HepG2 (cell line): Measurements from ENCODE around the gene CSMD2. TPM values are rescaled to one million over a fixed set of nuclear protein-coding genes. Genes with fewer than 3 reads are reported as not detected.

Source experiments
- ATAC-seq: fragments of 200-7000 bp; cut with Tn5 transposase; 3 replicates; pipeline ENCODE4 v1.9.1; 2020; ENCODE audit warnings: mild to moderate bottlenecking, moderate library complexity
- BruUV-seq: library from RNA; stranded (reverse); fragments of 400-500 nt; replicated peaks from 2 replicates; lab custom pipeline; 2021; lab: Mats Ljungman, UMichigan
- CTCF ChIA-PET: fragments of 300-600 bp; formaldehyde crosslinking; extraction: SDS; loops from one replicate; lab custom pipeline; 2021; ENCODE audit warnings: low total read pairs, inconsistent platforms, low intra/inter-chr PET ratio; lab: Yijun Ruan, JAX
- POLR2A ChIA-PET: fragments of 350-600 bp; sonication (Branson Sonifier 250); formaldehyde crosslinking; loops from one replicate; lab custom pipeline; 2020; ENCODE audit warnings: antibody characterized with exemption, inconsistent platforms; lab: Yijun Ruan, JAX
- DNase-seq: peaks from one replicate; pipeline ENCODE4 v3.0.0-alpha.2; 2015; ENCODE audit warnings: low spot score
- FAIRE-seq: peaks from 3 replicates; lab custom pipeline; 2011; peaks lifted over from hg19 to GRCh38; lab: Jason Lieb, UNC
- H2AFZ ChIP-seq: one replicate; pipeline ENCODE4 v1.6.1; 2011; ENCODE audit warnings: low read length, inconsistent platforms
- H3K27ac ChIP-seq: fragments of 300-600 bp; 3 replicates; pipeline ENCODE4 v1.8.0; 2011; ENCODE audit warnings: mixed run types, mild to moderate bottlenecking, mixed read lengths, low read length, inconsistent platforms; ENCODE audit not compliant: insufficient read depth; ENCODE audit errors: extremely low read length
- H3K27me3 ChIP-seq, 2 experiments: fragments of 200-600 bp in 1 of 2; 2 replicates in 1 of 2; 3 replicates in 1 of 2; pipeline versions ENCODE4 v1.6.0 to v1.8.0; 2011; ENCODE audit warnings: low read length in 2 of 2, mild to moderate bottlenecking in 2 of 2, moderate library complexity in 2 of 2, inconsistent platforms in 1 of 2; ENCODE audit not compliant: insufficient read depth in 2 of 2, control insufficient read depth in 1 of 2
- H3K36me3 ChIP-seq, 2 experiments: fragments of 200-600 bp in 1 of 2; replicated peaks in 1 of 2; 2 replicates in 1 of 2; 3 replicates in 1 of 2; pipeline versions ENCODE4 v1.5.1 to v1.8.0; 2011; ENCODE audit warnings: low read length in 2 of 2, inconsistent platforms in 1 of 2; ENCODE audit not compliant: insufficient read depth in 2 of 2, control insufficient read depth in 1 of 2
- H3K4me1 ChIP-seq: 2 replicates; pipeline ENCODE4 v1.5.1; 2012; ENCODE audit warnings: low read length, inconsistent platforms; ENCODE audit not compliant: insufficient read depth
- H3K4me2 ChIP-seq: 2 replicates; pipeline ENCODE4 v1.6.0; 2011; ENCODE audit warnings: low read depth, low read length, inconsistent platforms
- H3K4me3 ChIP-seq, 3 experiments: fragments of 200-600 bp in 1 of 3; sonication (generic), shearing (Covaris generic) in 1 of 3; replicated peaks in 1 of 3; 2 replicates each; pipeline ENCODE4 v1.5.1; 2011 to 2016; ENCODE audit warnings: low read length in 3 of 3, inconsistent platforms in 2 of 3, low read depth in 2 of 3, mild to moderate bottlenecking in 2 of 3, control low read depth in 1 of 3, mixed read lengths in 1 of 3; ENCODE audit not compliant: insufficient read depth in 1 of 3
- H3K79me2 ChIP-seq: one replicate; pipeline ENCODE4 v1.6.1; 2011; ENCODE audit warnings: low read length, inconsistent platforms; ENCODE audit not compliant: insufficient read depth
- H3K9ac ChIP-seq: 2 replicates; pipeline ENCODE4 v1.6.0; 2011; ENCODE audit warnings: mild to moderate bottlenecking, low read depth, low read length, inconsistent platforms; ENCODE audit not compliant: insufficient read depth
- H3K9me3 ChIP-seq: 2 replicates; pipeline ENCODE4 v1.5.1; 2012; ENCODE audit warnings: mild to moderate bottlenecking, low read length
- H4K20me1 ChIP-seq: 2 replicates; pipeline ENCODE4 v1.6.0; 2011; ENCODE audit warnings: inconsistent platforms, mild to moderate bottlenecking, low read length, moderate library complexity; ENCODE audit not compliant: insufficient read depth
- ELF3 ChIP-seq: IDR thresholded peaks from 2 replicates; pipeline ENCODE4 v1.6.1; 2016; ENCODE audit warnings: missing genetic modification reagents, missing compliant biosample characterization
- FOSL2 ChIP-seq: sonication (generic); formaldehyde crosslinking; IDR thresholded peaks from 2 replicates; pipeline ENCODE4 v1.4.0; 2020; ENCODE audit warnings: missing genetic modification reagents
- GZF1 ChIP-seq: sonication (generic); formaldehyde crosslinking; IDR thresholded peaks from 2 replicates; pipeline ENCODE4 v1.5.1; 2020; ENCODE audit warnings: mild to moderate bottlenecking, missing genetic modification reagents
- JUN ChIP-seq: sonication (generic); formaldehyde crosslinking; IDR thresholded peaks from 2 replicates; pipeline ENCODE4 v1.4.0; 2020; ENCODE audit warnings: mild to moderate bottlenecking, missing genetic modification reagents
- KMT2B ChIP-seq: IDR thresholded peaks from 2 replicates; pipeline ENCODE4 v1.6.1; 2016; ENCODE audit warnings: missing genetic modification reagents, missing compliant biosample characterization
- LCORL ChIP-seq, 2 experiments: fragments of 450-650 bp in 1 of 2; sonication (generic) in 1 of 2; formaldehyde crosslinking in 1 of 2; IDR thresholded peaks; 2 replicates each; pipeline versions ENCODE4 v1.5.0 to v1.6.1; 2017 to 2020; ENCODE audit warnings: antibody characterized with exemption in 1 of 2, missing genetic modification reagents in 1 of 2
- MAFK ChIP-seq, 2 experiments: IDR thresholded peaks in 1 of 2; conservative IDR thresholded peaks in 1 of 2; 2 replicates each; pipeline ENCODE4 v1.6.1; 2011; ENCODE audit warnings: improper control_type of control experiment in 2 of 2, low read length in 2 of 2
- MXI1 ChIP-seq: IDR thresholded peaks from 3 replicates; pipeline ENCODE4 v1.6.1; 2012; ENCODE audit warnings: low read depth, low read length, inconsistent platforms, borderline replicate concordance
- POLR2G ChIP-seq: fragments of 200-400 bp; formaldehyde crosslinking; IDR thresholded peaks from 2 replicates; pipeline ENCODE4 v1.6.1; 2018; ENCODE audit warnings: mild to moderate bottlenecking, low read depth, low read length, moderate library complexity
- YEATS4 ChIP-seq: sonication (generic); formaldehyde crosslinking; IDR thresholded peaks from 2 replicates; pipeline ENCODE4 v1.4.0; 2020; ENCODE audit warnings: missing genetic modification reagents, borderline replicate concordance
- ZBTB46 ChIP-seq: sonication (generic); formaldehyde crosslinking; IDR thresholded peaks from 2 replicates; pipeline ENCODE4 v1.4.0; 2020; ENCODE audit warnings: mild to moderate bottlenecking, missing genetic modification reagents, borderline replicate concordance
- ZC3H13 ChIP-seq: sonication (generic); formaldehyde crosslinking; IDR thresholded peaks from 2 replicates; pipeline ENCODE4 v1.8.1; 2023; ENCODE audit warnings: mild to moderate bottlenecking, missing genetic modification reagents, moderate library complexity
- ZNF354B ChIP-seq: sonication (generic); formaldehyde crosslinking; IDR thresholded peaks from 2 replicates; pipeline ENCODE4 v1.8.0; 2022; ENCODE audit warnings: mild to moderate bottlenecking, missing genetic modification reagents
- ZNF674 ChIP-seq: sonication (generic); formaldehyde crosslinking; IDR thresholded peaks from 2 replicates; pipeline ENCODE4 v1.5.0; 2020; ENCODE audit warnings: low read depth, mild to moderate bottlenecking, missing genetic modification reagents
- ZNF790 ChIP-seq: sonication (generic); formaldehyde crosslinking; IDR thresholded peaks from 2 replicates; pipeline ENCODE4 v1.8.0; 2022; ENCODE audit warnings: missing genetic modification reagents, mild to moderate bottlenecking, borderline replicate concordance
- WGBS: methylation state at CpG from one replicate; pipeline ENCODE4 v1.1.6; 2017; ENCODE audit warnings: low lambda C conversion rate; 5-methylcytosine and 5-hydroxymethylcytosine counted together
- in situ Hi-C: cut with HindIII; loops from 2 replicates; pipeline ENCODE4 v1.10.0; 2017; ENCODE audit warnings: low pct_unique_long_range_greater_than_20kb; ENCODE audit not compliant: extremely low pct_ligation_motif_present
- intact Hi-C: fragments of 100-400 bp; cut with micrococcal nuclease; formaldehyde crosslinking; loops from one replicate; pipeline ENCODE4 v1.10.0; 2022; ENCODE audit not compliant: unreplicated experiment
- polyA plus RNA-seq, 8 experiments: library from polyadenylated mRNA; depleted of rRNA in 3 of 8; stranded (reverse) in 7 of 8; unstranded in 1 of 8; fragments of >200 nt; fragmentation: Illumina TruSeq in 4 of 8; extraction: Trizol in 4 of 8; gene quantifications; 2 replicates each; pipeline versions ENCODE4 v1.2.1 to v1.2.3, GENCODE V29; 2011 to 2016; ENCODE audit warnings: low read depth in 4 of 8, missing spikeins in 1 of 8, mixed read lengths in 1 of 8; ENCODE audit not compliant: insufficient read depth in 1 of 8
- total RNA-seq, 5 experiments: library from RNA; depleted of rRNA; stranded (reverse); fragments of >200 nt; fragmentation: Illumina TruSeq; extraction: Trizol; gene quantifications; 2 replicates each; pipeline ENCODE4 v1.2.3, GENCODE V29; 2016; ENCODE audit warnings: low read depth in 1 of 5
- TF ChIP-seq, protein P1 (sequence below): sonication (generic); formaldehyde crosslinking; IDR thresholded peaks from 2 replicates; pipeline ENCODE4 v1.5.0; 2020; ENCODE audit warnings: mild to moderate bottlenecking, missing genetic modification reagents
- TF ChIP-seq, protein P2 (sequence below): sonication (generic); formaldehyde crosslinking; IDR thresholded peaks from 2 replicates; pipeline ENCODE4 v1.5.0; 2020; ENCODE audit warnings: missing genetic modification reagents

CSMD2 gene
- total and polyA plus RNA-seq, 2 of the 13 experiments (the other 11 are each of a cell fraction or from before 2014, with no cell fraction given) = not detected

DNA sequence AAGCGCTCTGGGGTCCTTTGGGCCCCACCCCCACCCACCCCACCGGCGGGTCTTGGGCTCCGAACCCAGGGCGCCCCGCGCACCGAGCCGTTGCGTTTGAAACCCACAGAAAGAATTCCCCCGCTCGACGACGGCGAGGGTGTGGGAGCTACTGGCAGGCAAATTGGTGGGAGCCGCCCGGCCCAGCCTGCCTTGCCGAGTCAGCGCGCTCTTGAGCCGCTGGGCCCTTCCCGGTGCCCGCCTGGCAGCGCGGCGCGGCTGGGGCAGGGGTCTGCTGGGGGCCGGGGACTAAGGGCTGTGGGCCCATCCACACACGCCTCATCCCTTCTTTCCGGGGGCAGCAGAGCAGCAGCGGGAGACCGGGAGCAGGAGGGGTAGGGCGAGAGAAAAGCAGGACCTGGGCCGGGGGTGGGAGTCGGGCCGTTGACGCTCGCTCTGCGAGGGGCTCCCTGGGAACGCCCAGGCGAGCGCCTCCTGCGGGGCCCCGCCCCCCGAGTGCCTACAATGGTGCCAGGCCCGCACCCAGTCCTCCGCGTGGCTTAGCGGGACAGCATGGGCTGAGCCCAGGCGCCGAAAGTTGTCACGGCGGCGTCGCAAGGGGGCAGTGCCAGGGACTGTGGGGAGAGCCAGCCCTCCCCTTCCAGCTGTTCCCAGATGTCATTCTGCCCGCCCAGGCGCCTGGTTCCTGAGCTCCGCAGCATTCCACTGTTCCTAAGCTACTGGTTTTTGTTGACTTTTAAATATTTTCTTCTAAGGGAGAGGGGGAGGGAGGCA is 12.0 kb upstream of the CSMD2 start, which contains the start of gene C1orf94:
TSS of gene C1orf94 (plus strand) at position 78 of the 774 bp plus-strand sequence. CDS start 883 bp downstream, outside the sequence.
- H3K9me3 ChIP-seq = no peaks in the 10 kb centered on the region
- no peak within 1 kb of the TSS for H3K4me3 ChIP-seq
- no TSS peak for BruUV-seq
- WGBS = 3% methylated on average over 4 of the region's 58 CpGs
- no peak within 1 kb of the TSS for H3K9ac ChIP-seq
- TF ChIP-seq, protein P1, sequence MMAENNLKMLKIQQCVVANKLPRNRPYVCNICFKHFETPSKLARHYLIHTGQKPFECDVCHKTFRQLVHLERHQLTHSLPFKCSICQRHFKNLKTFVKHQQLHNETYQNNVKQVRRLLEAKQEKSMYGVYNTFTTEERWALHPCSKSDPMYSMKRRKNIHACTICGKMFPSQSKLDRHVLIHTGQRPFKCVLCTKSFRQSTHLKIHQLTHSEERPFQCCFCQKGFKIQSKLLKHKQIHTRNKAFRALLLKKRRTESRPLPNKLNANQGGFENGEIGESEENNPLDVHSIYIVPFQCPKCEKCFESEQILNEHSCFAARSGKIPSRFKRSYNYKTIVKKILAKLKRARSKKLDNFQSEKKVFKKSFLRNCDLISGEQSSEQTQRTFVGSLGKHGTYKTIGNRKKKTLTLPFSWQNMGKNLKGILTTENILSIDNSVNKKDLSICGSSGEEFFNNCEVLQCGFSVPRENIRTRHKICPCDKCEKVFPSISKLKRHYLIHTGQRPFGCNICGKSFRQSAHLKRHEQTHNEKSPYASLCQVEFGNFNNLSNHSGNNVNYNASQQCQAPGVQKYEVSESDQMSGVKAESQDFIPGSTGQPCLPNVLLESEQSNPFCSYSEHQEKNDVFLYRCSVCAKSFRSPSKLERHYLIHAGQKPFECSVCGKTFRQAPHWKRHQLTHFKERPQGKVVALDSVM (CRISPR knock-in tag) = no peak
- TF ChIP-seq JUN (CRISPR knock-in tag) (no peak), ZC3H13 (CRISPR knock-in tag) (no peak), ZNF674 (CRISPR knock-in tag) (no peak), MXI1 (no peak), MAFK (conservative IDR thresholded peaks at IDR 0.05 in 1 of 2, IDR thresholded peaks at IDR 0.05 in 1 of 2; ENCODE audit: low read length in 2 of 2) (no peak), ZNF790 (CRISPR knock-in tag) (no peak), LCORL (IDR thresholded peaks at IDR 0.05) (no peak), LCORL (CRISPR knock-in tag; IDR thresholded peaks at IDR 0.05) (no peak), ZBTB46 (CRISPR knock-in tag) (no peak), KMT2B (no peak), POLR2G (no peak), ELF3 (CRISPR knock-in tag) (no peak), GZF1 (CRISPR knock-in tag) (no peak), FOSL2 (no peak), ZNF354B (CRISPR knock-in tag) (no peak), YEATS4 (no peak)
- TF ChIP-seq, protein P2, sequence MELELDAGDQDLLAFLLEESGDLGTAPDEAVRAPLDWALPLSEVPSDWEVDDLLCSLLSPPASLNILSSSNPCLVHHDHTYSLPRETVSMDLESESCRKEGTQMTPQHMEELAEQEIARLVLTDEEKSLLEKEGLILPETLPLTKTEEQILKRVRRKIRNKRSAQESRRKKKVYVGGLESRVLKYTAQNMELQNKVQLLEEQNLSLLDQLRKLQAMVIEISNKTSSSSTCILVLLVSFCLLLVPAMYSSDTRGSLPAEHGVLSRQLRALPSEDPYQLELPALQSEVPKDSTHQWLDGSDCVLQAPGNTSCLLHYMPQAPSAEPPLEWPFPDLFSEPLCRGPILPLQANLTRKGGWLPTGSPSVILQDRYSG (CRISPR knock-in tag) = no peak
- TF ChIP-seq, all 625 proteins: peak for 0
- FAIRE-seq = no peak
- H4K20me1 ChIP-seq = no peaks in the 10 kb centered on the region
- ChIA-PET POLR2A (no interaction called here), CTCF (no interaction called here)
- intact Hi-C loops (no loop called here), in situ Hi-C loops (no loop called here)
- no peaks in the 10 kb centered on the region for H3K79me2 ChIP-seq
- no peaks in the 10 kb centered on the region; a peak in 1 of 5 replicates for H3K27me3 ChIP-seq
- no peak within 1 kb of the TSS for H3K27ac ChIP-seq
- no peaks in the 10 kb centered on the region for H3K36me3 ChIP-seq
- H3K4me1 ChIP-seq = no peaks in the 10 kb centered on the region
- no peak for DNase-seq
- ATAC-seq = no peak
- H3K4me2 ChIP-seq = no peak within 1 kb of the TSS
- no peak within 1 kb of the TSS for H2AFZ ChIP-seq
